IPS-NIHi11 (cell line): ENCODE results near the gene ARHGEF17.

Source experiments
- DNase-seq: peaks from one replicate; pipeline ENCODE4 v3.0.0; 2012; ENCODE audit warnings: mixed read lengths, low spot score

The ARHGEF17 gene

GRCh38 chr11:73331138-73331916 is 23.3 kb downstream of the ARHGEF17 start:
- DNase-seq: peak; percentile 86

- DNase-seq: no peak
Observed at GRCh38 chr11:73333173-73333572, 25.1 kb downstream of the ARHGEF17 start.

- no peak for DNase-seq
Observed at GRCh38 chr11:73333640-73334383, 25.7 kb downstream of the ARHGEF17 start.

GRCh38 chr11:73334384-73335203 is 26.5 kb downstream of the ARHGEF17 start:
- no peak for DNase-seq

GRCh38 chr11:73335204-73335923 is 27.3 kb downstream of the ARHGEF17 start:
- peak; percentile 84 for DNase-seq

- no peak for DNase-seq
Observed at GRCh38 chr11:73337846-73338245, 29.8 kb downstream of the ARHGEF17 start.

- no peak for DNase-seq
Observed at GRCh38 chr11:73338279-73338678, 30.2 kb downstream of the ARHGEF17 start.

GRCh38 chr11:73340164-73340563 is 32.1 kb downstream of the ARHGEF17 start:
- DNase-seq: no peak

GRCh38 chr11:73342633-73343032 is 34.6 kb downstream of the ARHGEF17 start:
- peak; percentile 77 for DNase-seq

GRCh38 chr11:73343076-73343873 is 35.2 kb downstream of the ARHGEF17 start:
- DNase-seq: peak; percentile 56

GRCh38 chr11:73344191-73344607 is 36.1 kb downstream of the ARHGEF17 start:
- peak; percentile 52 for DNase-seq

- no peak for DNase-seq
Observed at GRCh38 chr11:73345481-73346160, 37.5 kb downstream of the ARHGEF17 start.

GRCh38 chr11:73346186-73346935 is 38.3 kb downstream of the ARHGEF17 start:
- DNase-seq: no peak

- no peak for DNase-seq
Observed at GRCh38 chr11:73347067-73347466, 39.0 kb downstream of the ARHGEF17 start.

GRCh38 chr11:73348838-73349237 is 40.8 kb downstream of the ARHGEF17 start:
- DNase-seq: no peak

- no peak for DNase-seq
Observed at GRCh38 chr11:73349633-73350032, 41.6 kb downstream of the ARHGEF17 start.

- peak; percentile 85 for DNase-seq
Observed at GRCh38 chr11:73350908-73351636, 43.0 kb downstream of the ARHGEF17 start.

GRCh38 chr11:73353422-73353821 is 45.3 kb downstream of the ARHGEF17 start:
- DNase-seq: no peak

GRCh38 chr11:73355109-73355508 is 47.0 kb downstream of the ARHGEF17 start:
- no peak for DNase-seq
